GM21723 (cell line): ENCODE data around the gene AP2A2.

Source experiments
- ATAC-seq: cut with Tn5 transposase; IDR thresholded peaks from one replicate; pipeline ENCODE4 v1.9.1; 2021; ENCODE audit warnings: mild to moderate bottlenecking, moderate library complexity; ENCODE audit not compliant: unreplicated experiment

AP2A2 gene

DNA sequence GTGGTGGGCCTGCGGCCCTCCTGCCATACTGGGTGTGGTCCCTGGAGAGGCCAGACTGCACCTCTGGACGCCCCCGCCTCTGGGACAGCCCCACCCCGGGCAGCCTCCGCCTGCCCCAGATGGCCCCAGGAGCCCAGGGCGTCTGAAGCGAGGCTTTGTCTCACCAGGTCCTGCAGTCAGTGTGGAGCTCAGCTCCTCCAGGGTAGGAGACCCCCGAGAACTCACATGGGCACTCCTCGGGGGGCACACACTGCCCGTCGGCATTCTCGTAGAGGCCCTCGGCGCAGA is 100.4 kb downstream of the AP2A2 start:
- ATAC-seq: no peak

DNA sequence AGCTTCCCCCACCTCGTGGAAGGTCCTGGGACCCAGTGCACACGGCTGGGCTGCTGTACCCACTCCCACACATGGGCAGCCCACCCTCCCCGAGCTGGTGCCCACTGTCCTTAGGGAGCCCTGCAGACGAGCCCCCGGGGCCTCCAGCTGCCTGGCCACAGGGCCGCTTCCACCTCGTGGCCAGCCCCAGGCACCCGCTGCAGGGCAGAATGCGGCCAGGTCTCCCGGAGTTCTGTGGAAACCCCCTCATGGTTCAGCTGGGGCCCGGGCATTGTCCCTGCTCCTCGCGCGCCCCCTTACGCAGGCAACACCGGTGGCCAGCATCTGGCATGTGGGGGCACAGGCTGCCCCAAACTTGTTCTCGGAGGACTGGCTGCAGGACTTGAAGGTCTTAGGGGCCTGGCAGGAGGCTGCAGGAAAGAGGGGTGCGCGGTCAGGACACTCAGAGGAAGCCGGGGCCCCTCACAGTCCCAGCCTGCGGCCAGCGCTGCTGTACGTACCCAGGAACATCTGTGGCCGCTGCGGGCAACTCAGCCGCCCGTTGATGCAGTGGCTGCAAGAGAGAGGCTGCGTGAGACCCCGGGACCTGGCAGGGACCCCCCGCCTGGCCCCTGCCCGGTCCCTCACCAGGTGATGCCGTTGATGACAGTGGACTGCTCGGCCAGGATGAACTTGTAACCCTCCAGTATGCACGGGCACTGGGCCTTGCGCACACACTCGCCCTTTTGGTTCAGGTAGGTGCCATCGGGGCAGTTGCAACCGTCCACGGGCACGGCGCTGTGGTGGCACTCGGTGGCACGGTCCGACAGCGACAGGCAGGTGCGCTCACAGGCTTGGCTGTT is 101.2 kb downstream of the AP2A2 start:
- no peak for ATAC-seq

DNA sequence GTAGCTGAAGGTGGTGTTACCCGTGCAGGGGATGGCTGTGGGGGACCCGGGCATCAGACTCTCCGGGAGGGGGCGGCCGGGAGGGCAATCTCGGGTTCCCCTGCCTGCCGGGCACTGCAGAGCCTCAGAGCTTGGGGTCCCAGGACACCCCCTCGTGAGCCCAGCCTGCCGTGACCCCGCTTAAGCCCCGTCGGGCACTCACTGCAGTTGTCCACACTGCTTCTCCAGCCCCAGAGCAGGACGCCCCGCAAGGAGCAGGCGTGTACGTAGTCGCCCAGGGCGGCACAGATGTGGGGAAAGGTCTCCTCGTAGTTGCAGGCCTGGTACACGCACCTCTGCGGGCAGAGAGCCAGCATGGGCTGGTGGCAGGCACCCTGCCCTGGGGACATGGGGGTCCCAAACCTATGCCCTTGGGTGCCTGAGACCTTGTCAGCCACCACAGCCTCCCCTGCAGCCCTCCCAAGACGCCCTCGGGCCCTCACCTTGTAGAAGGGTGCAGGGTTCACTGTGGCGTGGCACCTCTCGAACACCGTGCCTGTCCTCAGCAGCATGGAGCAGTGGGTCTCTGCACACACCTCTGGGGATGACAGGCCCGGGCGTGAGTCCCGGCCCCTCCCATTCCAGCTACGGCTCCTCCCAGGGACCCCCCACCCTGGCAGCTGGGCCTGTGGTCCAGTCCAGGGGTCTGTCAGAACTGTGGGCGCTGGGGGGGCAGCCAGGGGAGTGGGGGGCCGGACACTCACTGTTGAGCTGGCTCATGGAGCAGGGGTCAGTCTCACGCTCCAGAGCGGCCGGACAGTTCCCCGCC is 102.0 kb downstream of the AP2A2 start:
- no peak for ATAC-seq

DNA sequence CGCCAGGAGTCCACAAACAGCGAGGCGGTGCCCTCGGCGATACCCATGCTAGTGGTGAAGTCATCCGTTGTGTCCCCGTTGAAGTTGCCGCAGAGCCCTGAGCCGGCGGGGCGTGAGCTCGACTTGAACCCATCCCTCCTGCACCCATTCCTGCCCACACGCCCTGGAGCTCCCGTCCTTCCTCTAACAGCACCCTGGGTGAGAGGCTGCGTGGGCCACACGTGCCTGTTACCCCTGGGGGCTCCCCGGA is 102.5 kb downstream of the AP2A2 start:
- ATAC-seq: no peak

DNA sequence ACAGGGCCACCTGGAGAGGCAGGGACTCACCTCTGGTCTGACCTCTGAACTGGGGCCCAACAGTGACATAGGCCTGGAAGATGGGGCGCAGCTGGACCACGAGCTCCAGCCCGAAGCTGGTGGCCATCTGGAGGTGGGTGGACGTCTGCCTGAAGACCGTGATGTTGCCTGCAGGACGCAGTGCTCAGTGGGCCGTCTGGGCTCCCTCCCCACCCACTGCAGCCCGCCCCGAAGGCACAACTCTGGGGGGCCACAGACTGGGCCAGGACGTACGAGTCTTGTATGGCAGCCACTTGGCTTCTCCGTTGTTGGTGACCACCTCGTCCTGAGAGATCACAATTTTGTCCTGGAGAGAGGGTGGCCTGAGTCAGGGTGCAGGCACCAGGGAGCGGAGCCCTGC is 102.9 kb downstream of the AP2A2 start:
- ATAC-seq: no peak

DNA sequence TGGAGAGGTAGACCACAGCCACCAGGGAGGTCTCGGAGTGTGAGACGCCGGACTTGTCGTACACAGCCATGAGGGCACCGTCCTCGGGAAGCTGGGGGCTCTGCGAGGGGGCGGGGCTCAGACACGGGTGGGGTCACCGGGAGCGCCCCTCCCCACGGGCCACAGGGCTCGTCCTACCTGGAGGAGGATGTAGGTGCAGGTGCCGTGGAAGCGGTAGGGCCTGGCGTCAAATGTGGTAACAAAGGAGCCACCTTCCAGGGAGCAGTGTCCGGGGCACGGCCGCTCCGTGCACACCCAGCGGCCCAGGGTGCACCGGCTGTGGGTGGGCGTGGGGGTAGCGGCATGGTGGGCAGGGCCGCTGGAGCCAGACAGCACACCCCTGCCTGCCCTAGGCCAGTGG is 103.4 kb downstream of the AP2A2 start:
- no peak for ATAC-seq

DNA sequence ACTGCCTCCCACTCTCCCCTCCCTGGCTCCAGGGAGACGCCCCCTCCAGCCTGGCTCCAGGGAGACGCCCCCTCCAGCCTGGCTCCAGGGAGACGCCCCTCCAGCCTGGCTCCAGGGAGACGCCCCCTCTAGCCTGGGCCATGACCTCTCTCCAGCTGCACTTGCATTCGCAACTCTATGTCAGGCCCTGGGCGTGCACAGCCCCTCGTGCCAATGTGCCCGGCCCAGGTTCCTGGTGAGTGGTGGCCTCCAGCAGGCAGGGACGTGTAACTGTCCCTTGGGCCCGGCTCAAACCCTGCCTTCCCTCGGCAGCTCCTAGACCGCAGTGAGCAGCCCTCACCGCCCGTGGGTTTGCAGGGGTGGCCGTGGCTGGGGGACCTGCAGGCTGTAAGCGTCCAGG is 104.0 kb downstream of the AP2A2 start:
- ATAC-seq: no peak

DNA sequence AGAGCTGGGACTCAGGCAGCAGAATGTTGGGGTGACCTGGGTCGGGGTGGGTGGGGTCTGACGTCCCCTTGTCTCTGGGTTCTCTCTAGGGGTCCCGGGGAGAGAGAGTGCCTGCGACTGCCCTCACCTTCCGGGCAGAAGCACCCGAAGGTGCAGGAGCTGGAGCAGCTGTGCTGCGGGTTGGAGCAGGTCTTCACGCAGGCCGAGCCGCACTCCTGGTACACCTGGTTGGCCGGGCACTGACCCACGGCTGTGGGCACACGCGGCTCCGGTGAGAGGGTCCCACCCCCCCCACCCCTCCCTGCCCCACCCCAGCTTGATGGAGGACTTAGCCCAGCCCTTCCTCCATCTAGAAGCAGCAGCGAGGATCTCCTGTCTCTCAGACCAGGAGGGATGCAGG is 104.4 kb downstream of the AP2A2 start:
- no peak for ATAC-seq

DNA sequence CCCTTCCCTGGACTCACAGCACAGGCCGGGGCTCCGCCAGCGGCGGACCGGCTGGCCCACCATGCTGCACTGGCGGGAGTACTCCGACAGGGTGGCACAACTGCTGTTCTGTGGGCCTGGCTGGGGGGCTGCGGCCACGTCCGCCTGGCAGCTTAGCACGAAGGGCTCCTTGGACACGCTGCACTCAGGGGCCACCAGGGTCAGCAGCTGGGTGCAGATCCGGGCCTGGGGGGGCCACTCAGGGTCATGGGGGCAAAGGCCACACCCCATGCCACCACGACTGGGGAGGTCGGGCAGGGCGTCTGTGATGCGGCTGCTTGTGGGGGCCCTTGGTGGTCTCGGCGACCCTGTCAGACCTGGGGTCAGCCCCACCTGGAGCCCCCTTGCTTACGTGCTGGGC is 104.9 kb downstream of the AP2A2 start:
- ATAC-seq: no peak

DNA sequence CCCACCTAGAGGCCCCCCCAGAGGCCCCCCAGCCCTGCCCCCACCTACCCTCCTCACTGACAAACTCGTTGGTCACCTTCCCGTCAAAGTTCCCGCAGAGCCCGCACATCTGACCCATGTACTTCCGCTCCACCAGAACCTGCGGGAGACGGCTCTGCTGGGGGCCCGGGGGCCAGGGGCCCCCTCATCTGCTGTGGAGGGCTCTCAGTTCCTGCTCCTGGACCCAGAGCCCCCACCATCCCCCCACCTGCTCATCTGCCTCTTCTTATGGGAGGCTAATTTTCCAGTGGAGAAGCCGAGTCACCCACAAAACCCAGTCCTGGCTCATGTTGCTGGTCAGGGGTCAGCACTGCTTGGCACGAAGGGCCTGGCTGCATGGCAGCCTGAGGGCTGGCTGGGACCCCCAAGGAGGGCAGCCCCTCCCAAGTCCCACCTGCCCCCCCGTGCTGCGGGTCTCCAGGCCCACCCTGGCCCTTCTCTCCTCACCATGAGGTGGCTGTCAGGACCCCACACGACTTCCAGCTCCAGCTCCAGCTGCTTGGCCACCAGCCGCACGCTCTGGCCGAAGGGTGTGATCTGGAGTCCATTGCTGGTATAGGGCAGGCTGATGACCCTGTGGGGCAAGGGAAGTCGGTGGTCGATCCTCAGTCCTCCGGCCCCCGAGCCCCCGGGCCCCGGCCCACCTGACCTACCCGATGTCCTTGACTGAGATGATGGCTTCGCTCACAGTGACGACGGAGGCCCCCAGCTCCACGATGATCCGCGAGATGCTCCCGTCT is 105.6 kb downstream of the AP2A2 start:
- ATAC-seq: no peak

DNA sequence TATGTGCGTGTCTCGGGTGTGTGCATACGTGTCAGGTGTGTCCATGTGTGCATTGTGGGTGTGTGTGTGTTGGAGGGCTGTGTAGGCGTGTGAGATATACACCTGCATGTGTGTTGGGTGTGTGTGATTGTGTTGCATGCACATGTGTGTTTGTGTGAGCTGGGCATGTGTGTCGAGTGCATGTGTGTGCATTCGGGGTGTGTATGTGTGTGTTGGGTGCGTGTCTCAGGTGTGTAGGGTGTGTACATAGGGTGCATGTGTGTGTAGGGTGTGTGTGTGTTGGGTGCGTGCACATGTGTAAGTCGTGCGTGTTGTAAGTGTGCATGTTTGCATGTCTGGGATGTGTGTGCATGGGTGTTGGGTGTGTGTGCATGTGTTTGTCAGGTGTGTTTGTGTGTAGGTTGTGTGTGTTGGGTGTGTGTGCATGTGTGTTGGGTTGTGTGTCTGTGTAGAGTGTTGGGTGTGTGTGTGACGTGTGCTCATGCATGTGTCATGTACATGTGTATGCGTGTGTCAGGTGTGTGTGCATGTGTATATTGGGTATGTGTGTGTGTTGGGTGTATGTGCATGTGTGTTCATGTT is 106.7 kb downstream of the AP2A2 start:
- no peak for ATAC-seq

DNA sequence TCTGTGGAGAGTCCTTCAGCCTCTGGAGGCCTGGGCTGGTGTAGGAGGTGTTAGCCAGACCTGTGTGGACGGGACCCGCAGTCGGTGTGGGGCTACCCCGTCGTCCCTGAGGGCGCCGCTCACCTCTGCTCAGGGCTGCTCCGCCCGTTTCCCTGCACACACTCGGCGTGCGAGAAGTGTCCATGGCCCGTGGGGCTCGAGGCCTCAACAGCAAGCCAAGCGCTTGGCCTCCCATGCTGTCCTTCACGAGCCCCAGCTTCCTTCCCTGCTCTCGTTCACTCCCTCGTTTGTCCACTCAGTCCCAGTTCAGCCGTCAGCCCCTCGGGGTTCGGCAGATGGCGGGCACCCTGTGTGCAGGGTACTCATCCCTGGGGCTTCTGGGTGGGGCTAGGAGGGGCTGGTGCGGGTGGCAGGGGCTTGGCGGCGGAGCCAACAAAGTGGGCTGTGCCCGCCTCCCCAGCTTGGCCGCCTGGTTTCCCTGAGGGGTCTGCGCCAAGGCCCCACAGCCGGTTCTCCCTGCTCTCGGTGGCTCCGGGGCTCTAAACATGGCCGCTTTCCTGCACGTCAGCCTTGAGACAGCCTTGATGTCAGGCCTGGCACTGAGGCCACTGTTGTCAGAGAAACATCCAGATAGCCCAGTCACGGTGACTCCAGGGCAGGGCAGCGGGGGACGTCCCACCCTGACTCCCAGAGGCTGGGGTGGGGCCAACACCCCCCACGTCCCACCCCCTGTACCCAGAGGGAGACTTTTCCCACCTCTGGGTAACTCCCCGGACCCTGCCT is 107.5 kb downstream of the AP2A2 start:
- no peak for ATAC-seq

DNA sequence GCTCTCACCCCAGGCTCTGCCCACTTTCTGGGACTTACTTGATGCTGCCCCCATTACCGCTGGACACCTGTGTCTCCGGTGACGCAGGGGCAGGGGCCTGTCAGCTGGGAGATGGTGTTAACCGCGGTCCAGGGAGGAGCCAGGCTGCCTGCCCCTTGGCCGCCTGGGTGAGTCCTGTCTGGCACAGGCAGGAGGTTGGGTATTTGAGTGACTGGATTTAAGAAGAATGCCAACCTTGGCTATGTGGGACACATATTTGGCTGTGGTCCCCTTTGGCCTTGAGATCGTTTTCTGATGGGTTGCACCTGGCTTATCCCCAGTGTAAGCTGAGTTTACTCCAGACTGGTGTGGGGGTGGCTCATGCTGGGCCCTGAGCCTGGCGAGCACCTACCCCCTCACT is 108.3 kb downstream of the AP2A2 start:
- no peak for ATAC-seq

DNA sequence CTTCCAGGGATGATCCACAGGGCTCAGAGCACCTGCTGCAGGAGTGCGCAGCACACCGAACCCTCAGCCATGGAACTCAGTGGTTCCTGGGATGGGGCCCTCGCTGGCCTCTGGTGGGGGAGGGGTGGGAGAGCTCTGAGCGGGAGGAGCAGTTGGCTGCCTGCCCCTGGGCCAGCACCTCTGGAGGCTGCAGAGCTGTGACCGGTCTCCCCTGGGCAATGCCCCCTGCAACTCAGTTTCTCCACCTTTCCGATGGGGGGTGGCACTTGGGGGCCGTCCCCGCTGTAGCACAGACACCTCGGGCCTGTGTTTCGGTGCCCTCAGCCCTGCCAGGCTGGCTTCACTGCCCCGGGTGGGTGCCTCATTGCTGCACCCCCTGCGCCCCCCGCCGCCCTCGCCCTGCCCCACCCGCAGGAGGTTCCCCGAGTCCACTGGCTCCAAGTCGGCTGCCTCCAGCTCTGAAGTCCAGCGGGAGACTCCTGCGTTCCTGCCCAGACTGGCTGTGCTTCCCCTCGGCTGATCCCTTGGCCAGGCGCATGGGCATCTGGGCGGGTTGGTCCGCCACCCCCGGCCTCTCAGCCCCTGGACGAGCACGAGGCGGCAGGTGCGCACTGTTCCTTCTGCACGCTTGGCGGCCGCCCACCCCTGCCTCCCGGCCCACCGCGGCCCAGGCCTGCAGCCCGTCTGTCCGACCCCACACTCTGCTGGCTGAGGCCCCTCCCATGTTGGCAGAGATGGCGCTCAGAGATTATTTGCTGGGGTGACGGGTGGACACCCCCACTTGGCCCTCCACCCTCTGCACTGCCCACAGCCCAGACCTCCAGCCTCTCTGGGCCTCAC is 109.0 kb downstream of the AP2A2 start:
- ATAC-seq: no peak

DNA sequence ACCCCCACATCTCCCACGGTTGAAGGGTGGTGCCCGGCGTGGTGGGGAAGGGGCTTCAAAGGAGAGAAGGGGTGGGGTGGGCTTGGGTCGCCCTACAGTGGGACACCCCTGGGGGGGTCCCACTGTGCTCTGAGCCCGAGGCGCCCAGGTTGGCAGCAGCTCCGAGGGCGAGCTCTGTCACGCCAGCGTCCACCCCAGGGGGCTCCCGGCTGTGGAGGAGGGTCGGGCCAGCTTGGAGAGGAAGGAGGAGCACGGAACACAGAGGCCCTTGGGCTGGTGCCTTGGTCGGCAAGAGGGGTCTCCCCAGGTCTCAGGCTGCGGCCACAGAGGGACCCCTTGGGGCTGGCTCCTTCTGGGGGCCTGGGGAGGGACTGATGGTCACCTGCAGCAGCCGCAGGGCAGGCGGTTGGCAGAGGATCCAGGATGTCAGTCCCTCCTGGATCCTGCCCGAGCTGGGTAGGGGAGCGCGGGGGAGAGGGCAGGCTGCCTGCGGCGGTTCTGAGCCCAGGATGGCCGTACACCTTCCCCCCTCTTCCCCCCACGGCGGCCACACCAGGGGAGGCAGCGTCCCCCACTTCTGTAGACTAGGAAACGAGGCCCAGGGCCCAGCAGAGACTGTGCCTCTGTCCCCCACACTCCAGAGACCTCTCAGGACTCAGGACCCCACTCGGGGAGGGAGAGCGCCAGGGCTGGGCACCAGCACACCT is 110.1 kb downstream of the AP2A2 start:
- ATAC-seq: no peak

DNA sequence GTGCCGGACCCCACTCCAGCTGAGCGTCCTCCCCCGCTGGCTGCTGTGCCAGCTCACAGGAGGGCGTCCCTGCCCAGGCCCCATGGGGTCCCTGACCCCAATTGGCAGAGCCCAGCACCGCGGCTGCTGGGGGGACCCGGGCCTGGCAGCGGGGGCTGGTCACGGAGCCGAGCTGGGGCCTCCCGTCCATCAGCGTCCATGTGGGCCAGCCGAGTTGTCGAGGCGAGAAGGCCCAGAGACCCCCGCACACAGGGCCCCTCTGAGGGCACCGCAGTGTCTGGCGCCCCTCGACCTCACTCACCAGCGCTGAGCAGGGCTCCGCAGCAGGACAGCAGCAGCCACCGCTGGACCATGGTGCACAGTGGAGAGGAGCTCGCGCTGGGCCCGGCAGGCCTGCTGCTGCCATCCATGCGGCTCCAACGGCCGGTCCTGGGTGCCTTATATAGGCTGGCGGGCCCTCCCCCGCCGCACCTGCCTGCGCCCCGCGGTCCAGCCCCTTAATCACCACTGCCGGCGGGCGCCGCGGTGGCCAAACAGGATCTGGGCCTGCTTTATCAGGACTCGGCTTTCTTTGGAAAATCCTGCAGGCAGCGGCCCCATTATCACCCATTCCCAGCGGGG is 110.7 kb downstream of the AP2A2 start, which contains the start of gene MUC6:
Gene MUC6 (minus strand): TSS at position 416 of the 621 bp plus-strand sequence. CDS start 63 bp downstream, at position 353.
- no peak for ATAC-seq

DNA sequence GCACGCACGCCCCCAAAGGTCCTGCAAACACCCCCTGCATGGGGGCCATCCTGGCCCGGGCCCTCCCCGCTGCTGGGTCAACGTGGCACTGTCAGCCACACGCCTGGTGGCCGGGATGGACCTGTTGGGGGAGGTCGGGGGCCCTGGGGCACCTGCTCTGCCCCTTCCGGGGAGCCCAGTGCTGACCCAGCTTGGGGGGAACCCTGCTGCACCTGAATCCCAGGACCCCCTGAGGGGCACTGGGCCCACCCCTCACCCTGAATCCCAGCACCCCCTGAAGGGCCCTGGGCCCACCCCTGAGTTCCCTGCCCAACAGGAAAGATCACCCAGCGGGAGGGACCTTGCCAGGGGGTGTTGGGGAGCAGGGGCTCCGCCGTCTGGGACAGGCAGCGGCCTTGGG is 111.3 kb downstream of the AP2A2 start:
- ATAC-seq: no peak

DNA sequence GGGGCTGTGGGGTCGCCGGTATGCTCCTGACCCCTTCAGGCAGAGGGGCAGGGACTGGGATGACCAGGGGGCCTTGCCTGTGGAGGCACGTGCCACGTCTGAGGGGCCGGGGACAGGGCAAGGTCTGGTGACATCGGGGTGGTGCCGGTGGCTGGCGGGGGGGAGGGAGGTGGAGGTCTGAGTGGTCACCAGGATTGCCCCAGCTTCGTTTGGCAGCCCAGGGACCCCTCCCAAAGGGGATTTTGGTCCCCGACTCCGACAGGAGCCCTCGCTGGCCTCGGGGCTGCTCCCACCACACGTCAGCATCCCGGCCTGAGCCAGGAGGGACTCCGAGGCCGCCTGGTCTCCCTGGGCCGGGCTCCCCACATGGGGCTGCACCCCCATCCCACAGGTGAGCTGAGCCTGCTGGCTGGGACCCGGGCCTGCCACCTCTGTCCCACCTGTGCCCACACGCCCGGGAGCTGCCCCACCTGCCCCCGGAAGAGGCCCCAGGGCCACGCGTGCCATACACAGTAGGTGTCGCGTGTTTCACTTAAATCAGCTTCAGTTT is 111.9 kb downstream of the AP2A2 start:
- no peak for ATAC-seq

DNA sequence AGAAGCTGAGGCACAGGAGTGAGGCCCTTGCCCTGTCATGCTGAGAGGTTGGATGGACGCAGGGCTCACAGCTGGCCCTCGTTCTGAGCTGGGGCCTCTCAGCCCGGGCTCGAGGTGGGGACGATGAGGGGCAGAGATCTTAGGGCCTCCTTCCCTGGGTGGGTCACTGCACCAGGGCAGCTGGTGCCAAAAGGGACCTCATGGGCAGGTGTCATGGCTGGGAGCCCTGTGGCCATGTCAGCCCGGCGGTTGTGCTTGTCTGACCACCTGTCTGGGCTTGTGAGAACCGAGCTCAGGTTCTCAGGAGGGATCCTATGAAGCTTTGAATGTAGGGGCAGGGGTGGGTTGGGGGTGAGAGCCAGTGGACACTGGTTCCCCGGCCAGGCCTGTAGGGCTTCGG is 112.7 kb downstream of the AP2A2 start:
- ATAC-seq: no peak
